Adipose tissue (tissue), 3 donors: ENCODE measurements around the gene TRABD2B. TPM values are rescaled to one million over a fixed set of nuclear protein-coding genes. Genes with fewer than 3 reads are reported as not detected.

Source experiments
- H3K27ac ChIP-seq: one replicate; pipeline ENCODE4 v1.5.1; 2013; ENCODE audit warnings: low read depth, low read length
- WGBS, 3 donors: extraction: QIAGEN DNeasy Blood & Tissue Kit; methylation state at CpG; one replicate each; pipeline ENCODE4 v1.1.7; 2013; 5-methylcytosine and 5-hydroxymethylcytosine counted together
- polyA plus RNA-seq, 3 donors: library from polyadenylated mRNA; stranded (reverse); fragments of 200-250 nt; gene quantifications; one replicate each; pipeline ENCODE4 v1.2.3, GENCODE V29; 2013
- donor health status: healthy with polysubstance abuse.
- donor health status: Bipolar disorder and iron deficiency.
- donor health status: healthy.

Gene TRABD2B
- polyA plus RNA-seq, 3 donors = 0.46 to 2.4 (median 1.0) TPM

DNA sequence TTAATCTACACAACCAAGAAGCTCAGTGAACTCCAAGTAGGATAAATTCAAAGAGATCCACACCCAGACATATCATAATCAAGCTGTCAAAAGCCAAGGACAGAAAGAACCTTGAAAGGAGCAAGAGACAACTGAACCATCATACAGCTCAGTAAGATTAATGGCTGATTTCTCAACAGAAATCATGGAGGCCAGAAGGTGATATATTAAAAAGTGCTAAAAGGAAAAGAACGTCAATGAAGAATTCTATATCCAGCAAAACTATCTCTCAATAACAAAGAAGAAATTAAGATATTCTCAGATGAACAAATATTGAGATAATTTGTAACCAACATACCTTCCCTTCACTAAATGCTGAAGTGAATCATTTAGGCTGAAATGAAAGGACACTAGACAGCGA is 161.8 kb downstream of the TRABD2B start:
- 69 to 90% (median 70%) methylated on average over 2 of the region's 2 CpGs for WGBS, 3 donors
- H3K27ac ChIP-seq = no peak overlapping the region

DNA sequence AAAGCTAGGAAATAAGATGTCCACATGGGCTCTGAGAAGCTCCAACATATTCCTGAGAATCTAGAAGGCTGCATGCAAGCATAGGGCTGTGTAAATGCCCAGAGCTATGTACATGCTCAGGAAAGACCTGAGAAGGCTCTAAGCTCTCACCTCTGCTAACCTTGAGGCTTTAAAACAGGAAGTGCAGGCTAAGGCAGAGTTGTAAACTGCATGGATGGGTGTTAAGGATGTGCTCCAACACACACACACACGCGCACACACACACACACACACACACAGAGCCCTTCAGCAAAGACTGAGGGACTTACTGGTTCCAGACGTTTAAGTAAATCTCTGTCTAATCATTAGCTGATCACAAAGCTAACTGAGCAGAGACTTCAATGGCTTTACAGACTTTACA is 162.9 kb downstream of the TRABD2B start:
- no peak overlapping the region for H3K27ac ChIP-seq
- WGBS, 3 donors = 32 to 60% (median 56%) methylated on average over 3 of the region's 3 CpGs

DNA sequence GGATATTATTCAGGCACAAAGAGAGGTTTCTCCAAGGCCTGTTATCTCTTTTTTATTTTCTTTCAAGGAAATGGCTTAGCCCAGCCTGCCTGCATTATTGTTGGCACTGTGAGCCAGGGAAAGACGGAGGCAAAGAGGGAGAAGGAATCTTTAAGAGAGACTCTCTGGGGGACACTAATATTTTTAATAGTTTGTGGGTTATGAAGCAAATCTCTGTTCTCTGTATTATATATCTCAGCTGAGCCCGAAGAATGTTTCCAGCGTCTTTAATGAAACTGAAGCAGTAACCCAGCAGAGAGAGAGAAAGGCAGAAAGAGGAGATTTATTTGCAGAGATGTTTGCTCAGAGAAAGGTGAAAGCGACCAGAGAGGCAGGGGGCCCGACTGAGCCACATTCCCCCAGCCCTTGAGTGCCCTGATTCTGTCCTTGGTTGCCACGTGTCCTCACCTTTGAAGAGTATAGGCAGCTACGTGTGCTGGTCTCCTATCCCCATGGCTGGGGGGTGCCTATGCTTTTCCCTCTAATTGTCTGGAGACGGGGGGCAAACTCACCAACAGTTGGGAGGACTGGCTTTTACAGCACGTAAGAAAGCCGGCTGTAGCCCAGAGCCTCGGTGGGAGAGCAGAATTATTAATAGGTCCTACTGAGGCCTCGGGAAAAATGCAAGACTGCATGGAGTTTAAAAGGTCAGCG is 166.4 kb downstream of the TRABD2B start:
- H3K27ac ChIP-seq = no peak overlapping the region
- WGBS, 3 donors = 59 to 81% (median 74%) methylated on average over 13 of the region's 13 CpGs

DNA sequence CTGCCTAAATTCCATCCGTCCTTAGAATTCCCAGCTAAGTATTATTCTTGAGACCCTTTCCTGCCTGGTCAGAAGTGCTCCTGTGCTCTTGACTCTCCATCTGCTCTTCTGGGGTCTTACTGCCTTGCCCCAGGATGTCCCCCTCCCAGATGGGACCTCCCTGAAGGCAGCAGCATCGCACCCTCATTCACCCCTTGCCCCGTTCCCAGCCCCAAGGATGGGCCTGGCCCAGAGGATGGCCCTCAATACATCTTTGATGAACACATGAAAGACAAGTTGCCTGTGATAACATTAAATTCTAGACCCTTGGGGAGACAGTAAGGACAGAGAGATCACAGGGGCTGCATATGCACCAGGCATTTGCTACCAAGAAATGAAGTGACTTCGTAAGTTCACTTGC is 167.2 kb downstream of the TRABD2B start:
- H3K27ac ChIP-seq = no peak overlapping the region
- WGBS, 3 donors = 62 to 84% (median 70%) methylated on average over 4 of the region's 4 CpGs

DNA sequence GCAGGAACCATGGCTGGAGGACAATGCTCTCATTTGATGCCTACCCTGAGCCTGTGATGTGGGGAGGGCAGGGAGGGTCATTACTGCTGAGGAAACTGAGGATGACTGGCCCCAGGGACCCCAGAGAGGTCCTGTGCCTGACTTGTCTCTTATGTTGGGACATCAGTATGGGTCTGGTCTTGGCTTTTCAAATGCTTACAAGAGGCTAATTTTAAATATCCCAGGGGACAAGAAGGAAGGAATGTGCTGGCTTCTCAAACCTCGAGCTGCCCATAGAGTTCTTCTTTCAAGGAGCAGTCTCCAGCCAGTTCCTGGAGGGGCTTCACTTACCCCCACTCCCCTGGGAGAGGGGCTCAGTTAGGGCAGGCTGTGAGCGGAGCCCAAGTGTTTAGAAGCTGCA is 168.2 kb downstream of the TRABD2B start:
- no peak overlapping the region for H3K27ac ChIP-seq
- 69 to 74% (median 73%) methylated on average over 2 of the region's 2 CpGs for WGBS, 3 donors

GRCh38 chr1:47827109-47827508 is 170.1 kb downstream of the TRABD2B start:
- H3K27ac ChIP-seq = no peak overlapping the region
- WGBS, 3 donors = 75 to 85% (median 76%) methylated on average over 6 of the region's 6 CpGs

DNA sequence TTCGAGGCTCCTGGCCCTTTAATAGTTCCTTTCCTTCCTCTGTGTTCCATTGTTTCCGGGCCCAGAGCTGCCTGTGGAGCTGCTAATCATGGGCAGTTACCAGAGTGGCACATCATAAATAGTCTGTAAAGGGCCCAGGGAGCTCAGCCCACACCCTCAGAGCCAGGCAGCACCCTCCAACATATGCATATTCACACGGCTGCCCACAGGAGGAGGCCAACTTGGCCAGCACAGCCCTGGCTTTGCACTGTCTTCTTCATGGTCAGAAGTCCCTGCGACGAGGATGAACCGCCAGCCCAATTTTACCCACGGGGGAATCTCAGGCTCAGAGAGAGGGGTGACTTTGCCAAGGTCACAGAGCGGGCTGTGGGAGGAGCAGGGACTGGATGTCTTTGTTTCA is 172.5 kb downstream of the TRABD2B start:
- WGBS, 3 donors = 58 to 66% (median 62%) methylated on average over 8 of the region's 8 CpGs
- no peak overlapping the region for H3K27ac ChIP-seq

- WGBS, 3 donors = 89 to 92% (median 92%) methylated on average over 3 of the region's 3 CpGs
Measured at GRCh38 chr1:47824297-47824696, 172.9 kb downstream of the TRABD2B start.

DNA sequence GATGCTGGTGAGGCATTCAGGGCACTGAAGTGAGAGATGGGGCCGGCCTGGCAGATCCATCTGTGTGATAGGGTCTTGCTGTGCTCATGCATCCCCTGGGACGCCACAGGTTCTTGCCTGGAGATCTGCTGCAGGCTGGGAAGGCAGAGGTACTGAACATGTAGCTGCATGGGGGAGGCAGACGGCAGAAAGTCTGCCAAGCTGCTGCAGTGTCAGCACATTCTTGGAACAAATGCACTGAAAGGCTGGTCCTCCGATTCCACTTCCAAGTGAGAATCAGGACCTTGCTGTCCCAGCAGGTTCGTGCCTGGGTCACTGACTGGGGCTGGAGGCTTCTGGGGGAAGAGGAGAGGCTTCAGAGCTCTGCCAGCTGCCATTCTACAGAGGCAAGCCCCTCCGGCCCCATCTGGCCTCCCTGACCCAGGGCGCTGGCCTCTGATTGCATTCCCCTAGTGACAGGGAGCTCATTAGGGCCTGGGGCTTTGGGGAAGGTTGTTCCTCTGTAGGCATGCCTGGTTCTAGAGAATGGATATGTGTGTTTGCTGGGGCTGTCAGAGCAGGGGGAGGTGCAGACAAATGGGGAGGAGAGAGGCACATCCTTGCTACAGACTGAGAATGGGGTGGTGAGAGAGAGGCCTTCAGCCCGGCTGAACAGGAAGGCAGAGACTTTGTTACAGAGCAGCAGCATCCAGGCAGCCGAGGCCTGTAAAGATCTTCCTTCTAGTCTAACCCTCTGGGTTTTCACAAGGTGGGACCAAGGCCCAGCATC is 174.0 kb downstream of the TRABD2B start:
- H3K27ac ChIP-seq = no peak overlapping the region
- 64 to 67% (median 67%) methylated on average over 9 of the region's 9 CpGs for WGBS, 3 donors

More at GRCh38 chr1:47824297-47824696, 172.9 kb downstream of the TRABD2B start:
- no peak overlapping the region for H3K27ac ChIP-seq

GRCh38 chr1:47821760-47822159 is 175.4 kb downstream of the TRABD2B start:
- H3K27ac ChIP-seq = no peak overlapping the region
- WGBS, 3 donors = 70 to 81% (median 74%) methylated on average over 5 of the region's 5 CpGs

DNA sequence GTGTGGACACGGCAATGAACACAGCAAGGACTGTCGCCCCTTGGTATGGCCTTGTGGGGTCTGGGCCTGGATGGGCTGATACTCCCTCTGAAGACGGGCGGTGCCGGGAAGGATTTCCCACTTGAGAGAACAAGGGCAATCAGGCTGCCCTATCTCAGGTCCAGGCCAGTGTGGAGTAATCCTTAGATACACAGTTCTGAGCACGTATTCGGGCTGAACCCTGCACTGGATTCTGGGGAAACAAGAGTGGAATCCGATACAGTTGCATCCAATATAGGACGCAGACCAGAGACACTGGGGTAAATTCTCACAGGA is 177.7 kb downstream of the TRABD2B start:
- WGBS, 3 donors = 87 to 96% (median 94%) methylated on average over 9 of the region's 9 CpGs
- no peak overlapping the region for H3K27ac ChIP-seq

DNA sequence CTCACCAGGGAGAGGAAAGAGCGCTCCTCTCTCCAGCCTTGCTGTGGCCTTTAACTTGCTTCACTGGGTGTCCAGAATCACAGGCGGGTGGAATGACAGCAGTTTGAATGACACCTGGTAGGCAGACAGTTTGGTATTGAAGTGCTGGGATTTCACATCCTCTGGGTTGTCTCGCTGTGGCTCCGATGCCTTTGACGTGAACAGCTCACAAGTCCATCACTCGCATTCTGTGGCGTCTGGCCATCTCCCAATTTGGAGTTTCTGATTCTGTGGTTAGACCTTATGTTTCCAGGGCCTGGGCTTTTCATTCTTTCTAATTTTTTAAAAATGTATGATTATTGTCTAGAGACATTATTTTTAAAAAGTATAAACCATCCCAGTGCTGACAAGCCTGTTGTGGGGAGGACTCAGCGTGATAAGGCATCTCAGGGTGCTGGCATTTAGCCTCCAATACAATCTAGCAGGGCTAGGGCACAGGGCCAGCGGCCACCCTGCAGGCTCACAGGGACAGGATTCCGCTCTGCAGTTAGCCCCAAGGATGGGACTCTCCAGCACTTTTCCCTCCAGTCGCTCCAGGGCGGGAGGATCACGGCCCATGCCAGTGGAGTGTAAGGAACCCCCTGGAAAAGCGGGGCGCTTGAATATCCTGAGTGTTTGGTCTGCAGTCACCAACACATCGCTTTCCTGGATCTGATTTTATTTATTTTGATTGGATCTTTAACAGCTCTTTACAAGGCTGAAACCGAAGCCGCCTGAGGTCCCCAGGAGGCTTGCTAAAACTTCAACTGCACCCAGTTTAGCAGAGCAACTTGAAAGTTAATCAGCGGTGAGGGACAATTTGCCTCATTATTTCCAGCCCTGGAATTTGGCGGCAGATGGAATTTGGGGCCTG is 178.3 kb downstream of the TRABD2B start:
- H3K27ac ChIP-seq = no peak overlapping the region
- WGBS, 3 donors = 82 to 89% (median 84%) methylated on average over 20 of the region's 20 CpGs

DNA sequence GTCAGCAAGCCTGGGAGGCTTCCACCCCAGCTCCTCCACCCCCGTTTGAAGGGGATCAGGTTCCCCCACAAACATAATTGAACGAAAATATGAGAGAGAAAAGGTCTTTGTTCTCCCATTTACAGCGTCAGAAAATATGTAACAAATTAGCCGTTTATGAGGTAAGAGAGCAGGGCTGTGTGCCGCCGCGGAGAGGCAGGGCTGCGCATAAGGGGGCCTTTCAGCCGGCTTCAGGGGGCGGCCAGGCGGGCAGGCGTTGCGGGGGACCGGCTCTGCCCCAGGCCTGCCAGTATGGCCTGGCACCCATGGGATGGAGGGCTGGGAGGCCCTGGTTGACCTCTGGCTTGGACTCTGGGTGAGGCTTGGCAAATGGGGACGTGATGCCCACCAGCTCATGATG is 179.3 kb downstream of the TRABD2B start:
- WGBS, 3 donors = 72 to 95% (median 93%) methylated on average over 15 of the region's 15 CpGs
- H3K27ac ChIP-seq = no peak overlapping the region

DNA sequence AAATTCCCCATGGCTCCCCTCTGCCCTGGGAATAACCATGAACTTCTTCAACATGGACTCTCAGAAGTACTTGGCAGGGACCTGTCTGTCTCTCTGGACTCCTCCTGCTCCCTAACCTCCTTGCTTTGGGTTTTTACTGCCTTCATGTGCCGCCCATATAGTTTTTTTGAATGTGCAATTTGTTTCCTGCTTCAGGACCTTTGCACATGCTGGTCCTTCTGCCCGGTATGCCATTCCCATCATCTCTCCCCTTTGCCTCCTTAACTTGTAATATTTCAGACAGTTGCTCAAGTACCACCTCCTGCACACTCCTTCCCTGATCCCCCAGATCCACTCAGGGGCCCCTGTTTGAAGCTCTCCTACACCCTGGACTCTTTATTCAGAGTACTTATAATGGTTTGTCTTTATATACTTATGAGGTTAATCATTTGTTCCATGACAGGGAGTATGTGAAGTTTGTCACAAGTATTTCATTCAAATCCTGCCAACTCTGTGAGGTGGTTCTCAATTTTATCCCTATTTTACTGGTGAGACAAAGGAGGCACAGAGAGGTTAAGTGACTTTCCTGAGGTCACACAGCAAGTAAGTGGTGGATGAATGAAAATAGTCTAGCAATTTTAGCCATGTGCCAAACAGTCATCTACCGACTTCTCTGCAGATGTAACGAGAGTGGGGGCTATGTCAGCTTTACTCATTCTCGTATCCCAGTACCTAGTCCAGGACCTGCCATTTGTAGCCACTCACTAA is 180.7 kb downstream of the TRABD2B start:
- 79 to 90% (median 86%) methylated on average over 5 of the region's 5 CpGs for WGBS, 3 donors
- no peak overlapping the region for H3K27ac ChIP-seq

DNA sequence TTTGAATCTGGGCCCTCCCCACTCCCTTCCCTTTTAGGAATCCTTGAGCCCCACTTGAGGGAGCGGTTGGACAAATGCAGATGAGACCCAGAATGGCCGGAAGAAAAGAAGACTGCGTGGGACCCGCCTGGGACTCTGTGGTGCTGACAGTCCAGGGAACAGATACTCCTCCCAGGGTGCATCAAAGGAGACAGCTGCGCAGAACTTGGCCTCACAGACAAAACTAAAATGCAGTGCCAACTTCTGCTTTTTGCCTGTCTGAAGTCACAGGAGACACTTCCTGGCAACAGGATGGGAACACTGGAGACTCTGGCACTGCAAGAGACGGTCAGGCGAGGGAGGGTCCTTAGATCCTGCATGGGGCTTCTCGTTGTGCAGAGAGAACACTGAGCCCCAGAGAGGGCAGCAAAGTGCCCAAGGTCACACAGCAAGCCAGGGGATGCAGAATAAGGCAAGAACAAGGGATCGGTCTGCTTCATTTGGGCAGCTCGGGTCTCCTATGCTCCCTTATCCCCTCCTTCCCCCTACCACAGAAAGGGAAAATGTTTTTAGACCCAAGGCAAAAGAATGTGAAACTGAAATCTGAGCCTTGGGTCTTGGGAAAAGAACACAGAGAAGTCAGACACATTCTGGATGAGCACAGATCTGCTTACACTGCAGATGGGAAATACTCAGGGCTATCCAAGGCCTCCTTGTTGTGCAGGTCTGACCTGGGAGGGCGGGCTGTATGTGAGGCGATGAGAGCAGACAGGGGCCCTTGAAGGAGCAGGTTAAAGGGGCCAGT is 182.4 kb downstream of the TRABD2B start:
- WGBS, 3 donors = 41 to 68% (median 51%) methylated on average over 12 of the region's 12 CpGs
- H3K27ac ChIP-seq = no peak overlapping the region

DNA sequence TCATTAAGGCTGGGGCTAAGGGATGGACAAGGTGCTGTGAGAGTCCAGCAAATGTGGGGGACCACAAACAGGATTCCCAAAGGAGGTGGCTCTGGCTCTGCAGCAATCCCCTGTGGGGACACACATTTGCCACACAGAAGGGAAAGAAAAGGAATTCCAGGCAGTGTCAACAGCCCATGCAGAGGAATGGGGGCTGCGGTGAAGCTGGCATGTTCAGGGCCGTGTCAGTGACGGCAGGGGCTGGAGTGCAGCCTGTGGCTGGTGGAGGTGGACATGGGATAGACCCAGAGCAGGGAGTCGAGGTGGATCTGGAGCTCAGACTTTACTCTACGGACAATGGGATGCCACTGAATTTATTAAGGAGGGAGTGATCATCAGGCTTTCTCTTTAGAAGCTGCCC is 183.2 kb downstream of the TRABD2B start:
- WGBS, 3 donors = 50 to 75% (median 71%) methylated on average over 5 of the region's 5 CpGs
- no peak overlapping the region for H3K27ac ChIP-seq

GRCh38 chr1:47812904-47813514 is 184.2 kb downstream of the TRABD2B start:
- 74 to 81% (median 81%) methylated on average over 7 of the region's 7 CpGs for WGBS, 3 donors
- no peak overlapping the region for H3K27ac ChIP-seq
